ENCODE data around the gene ITGA11.

- TF ChIP-seq EZH2 (IDR thresholded peaks at IDR 0.05; ENCODE audit: borderline replicate concordance, low read length) (no peak), CTCF (IDR thresholded peaks at IDR 0.05; ENCODE audit: low read length) (no peak)
These were observed 56.8 kb downstream of the ITGA11 start for GRCh38 chr15:68375191-68375631.

All from OCI-LY1 (cell line).